Glutamatergic neuron (in vitro differentiated cells): ENCODE results near the gene SYT1. TPM values are rescaled to one million over a fixed set of nuclear protein-coding genes. Genes with fewer than 3 reads are reported as not detected.

Experiments
- DNase-seq: peaks from one replicate; pipeline ENCODE4 v3.0.0; 2022
- H3K27ac Mint-ChIP-seq: one replicate; pipeline ENCODE4 v1.8.0; 2020; ENCODE audit warnings: mild to moderate bottlenecking, mixed read lengths, inconsistent platforms; ENCODE audit not compliant: unreplicated experiment
- H3K27me3 Mint-ChIP-seq: one replicate; pipeline ENCODE4 v1.8.0; 2020; ENCODE audit warnings: mild to moderate bottlenecking, moderate library complexity, mixed read lengths, inconsistent platforms; ENCODE audit not compliant: unreplicated experiment
- H3K36me3 Mint-ChIP-seq: one replicate; pipeline ENCODE4 v1.8.0; 2020; ENCODE audit warnings: mild to moderate bottlenecking, mixed read lengths, inconsistent platforms; ENCODE audit not compliant: unreplicated experiment
- H3K4me1 Mint-ChIP-seq: one replicate; pipeline ENCODE4 v1.8.0; 2020; ENCODE audit warnings: mild to moderate bottlenecking, low read depth, mixed read lengths, inconsistent platforms; ENCODE audit not compliant: unreplicated experiment
- H3K4me3 Mint-ChIP-seq: one replicate; pipeline ENCODE4 v1.8.0; 2020; ENCODE audit warnings: mild to moderate bottlenecking, mixed read lengths, inconsistent platforms; ENCODE audit not compliant: unreplicated experiment
- H3K9me3 Mint-ChIP-seq: one replicate; pipeline ENCODE4 v1.8.0; 2020; ENCODE audit warnings: mild to moderate bottlenecking, moderate library complexity, mixed read lengths, inconsistent platforms; ENCODE audit not compliant: unreplicated experiment
- total RNA-seq: library from RNA; stranded (reverse); fragmentation: NEBNext Ultra II Directional; extraction: Animal tissue kit (Norgen Biotek cat#: 25700); gene quantifications from one replicate; pipeline ENCODE4 v1.2.1, GENCODE V29; 2021; ENCODE audit not compliant: unreplicated experiment
- TF ChIP-seq, protein P1 (sequence below): fragments of 200-600 bp; sonication (generic); IDR thresholded peaks from one replicate; pipeline ENCODE4 v1.5.0; 2021; ENCODE audit not compliant: partially characterized antibody, unreplicated experiment

Gene SYT1
- total RNA-seq, 1 donor from 2014 or later, result 155 TPM

DNA sequence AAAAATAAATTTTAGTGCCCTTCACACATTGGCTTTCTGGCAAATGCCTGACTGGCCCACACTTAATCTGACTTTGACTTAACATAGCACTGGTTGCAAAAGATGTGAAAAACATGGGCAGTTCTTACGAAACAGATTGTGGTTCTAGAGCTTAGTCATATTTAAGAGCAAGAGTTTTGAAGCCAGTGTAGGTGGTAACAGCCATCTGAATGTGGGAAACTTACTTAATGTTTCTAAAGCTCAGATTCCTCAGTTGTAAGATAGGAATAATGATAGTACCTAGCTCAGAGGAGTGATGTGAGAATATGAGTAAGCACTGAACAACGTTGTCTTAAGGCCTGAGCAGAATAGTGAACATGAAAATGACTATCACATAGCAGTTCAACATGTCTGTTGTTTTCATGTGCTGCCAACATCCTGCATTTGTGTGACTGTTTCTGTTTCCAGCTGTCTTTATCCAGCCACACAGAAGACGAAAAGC is 262.7 kb downstream of the SYT1 start:
- TF ChIP-seq, protein P1, sequence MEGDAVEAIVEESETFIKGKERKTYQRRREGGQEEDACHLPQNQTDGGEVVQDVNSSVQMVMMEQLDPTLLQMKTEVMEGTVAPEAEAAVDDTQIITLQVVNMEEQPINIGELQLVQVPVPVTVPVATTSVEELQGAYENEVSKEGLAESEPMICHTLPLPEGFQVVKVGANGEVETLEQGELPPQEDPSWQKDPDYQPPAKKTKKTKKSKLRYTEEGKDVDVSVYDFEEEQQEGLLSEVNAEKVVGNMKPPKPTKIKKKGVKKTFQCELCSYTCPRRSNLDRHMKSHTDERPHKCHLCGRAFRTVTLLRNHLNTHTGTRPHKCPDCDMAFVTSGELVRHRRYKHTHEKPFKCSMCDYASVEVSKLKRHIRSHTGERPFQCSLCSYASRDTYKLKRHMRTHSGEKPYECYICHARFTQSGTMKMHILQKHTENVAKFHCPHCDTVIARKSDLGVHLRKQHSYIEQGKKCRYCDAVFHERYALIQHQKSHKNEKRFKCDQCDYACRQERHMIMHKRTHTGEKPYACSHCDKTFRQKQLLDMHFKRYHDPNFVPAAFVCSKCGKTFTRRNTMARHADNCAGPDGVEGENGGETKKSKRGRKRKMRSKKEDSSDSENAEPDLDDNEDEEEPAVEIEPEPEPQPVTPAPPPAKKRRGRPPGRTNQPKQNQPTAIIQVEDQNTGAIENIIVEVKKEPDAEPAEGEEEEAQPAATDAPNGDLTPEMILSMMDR, result no peak

GRCh38 chr12:79128956-79129355 is 264.4 kb downstream of the SYT1 start:
- H3K27me3 Mint-ChIP-seq, result no peaks in the 10 kb centered on the region
- DNase-seq, result no peak
- TF ChIP-seq, protein P1, result no peak
- H3K36me3 Mint-ChIP-seq, result no peaks in the 10 kb centered on the region
- H3K27ac Mint-ChIP-seq, result no peak overlapping the region
- H3K9me3 Mint-ChIP-seq, result peaks cover 2% of the 10 kb centered on the region
- no peaks in the 10 kb centered on the region for H3K4me1 Mint-ChIP-seq
- no peak overlapping the region for H3K4me3 Mint-ChIP-seq

More for the DNA sequence above, 262.7 kb downstream of the SYT1 start:
- no peaks in the 10 kb centered on the region for H3K4me1 Mint-ChIP-seq
- no peak overlapping the region for H3K4me3 Mint-ChIP-seq
- no peaks in the 10 kb centered on the region for H3K36me3 Mint-ChIP-seq
- no peak for DNase-seq
- H3K27me3 Mint-ChIP-seq, result no peaks in the 10 kb centered on the region
- H3K9me3 Mint-ChIP-seq, result no peaks in the 10 kb centered on the region
- H3K27ac Mint-ChIP-seq, result no peak overlapping the region

DNA sequence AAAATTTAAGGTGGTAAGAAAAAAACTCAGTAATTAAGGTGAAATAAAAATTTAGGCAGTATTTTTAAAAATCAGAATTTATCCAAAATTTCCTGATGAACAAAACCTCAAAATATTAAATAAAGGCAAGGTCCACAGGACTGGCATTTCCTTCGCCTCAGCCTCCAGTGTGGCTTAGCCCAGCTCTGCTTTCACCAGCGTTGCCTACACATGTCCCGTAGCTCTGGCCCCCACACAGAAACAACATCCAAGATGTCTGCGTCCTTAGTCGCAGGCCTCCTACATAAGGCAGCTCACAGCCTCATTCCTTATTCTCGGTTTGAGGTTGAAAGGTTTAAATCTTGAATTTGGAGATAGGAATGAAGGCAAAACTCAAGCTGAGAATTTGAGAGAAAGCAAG is 274.3 kb downstream of the SYT1 start:
- H3K4me3 Mint-ChIP-seq, result no peak overlapping the region
- H3K4me1 Mint-ChIP-seq, result peaks cover 1% of the 10 kb centered on the region
- peaks cover 2% of the 10 kb centered on the region for H3K27me3 Mint-ChIP-seq
- H3K27ac Mint-ChIP-seq, result no peak overlapping the region
- no peaks in the 10 kb centered on the region for H3K36me3 Mint-ChIP-seq
- DNase-seq, result no peak
- peaks cover 3% of the 10 kb centered on the region for H3K9me3 Mint-ChIP-seq
- TF ChIP-seq, protein P1, result no peak

GRCh38 chr12:79140711-79141110 is 276.1 kb downstream of the SYT1 start:
- Mint-ChIP-seq H3K4me1 (peaks cover 1% of the 10 kb centered on the region), H3K27ac (no peak overlapping the region), H3K9me3 (peaks cover 3% of the 10 kb centered on the region), H3K4me3 (no peak overlapping the region), H3K36me3 (no peaks in the 10 kb centered on the region), H3K27me3 (no peaks in the 10 kb centered on the region)
- TF ChIP-seq, protein P1, result no peak
- no peak for DNase-seq

GRCh38 chr12:79141776-79142175 is 277.2 kb downstream of the SYT1 start:
- Mint-ChIP-seq H3K9me3 (peaks cover 3% of the 10 kb centered on the region), H3K27ac (no peak overlapping the region), H3K4me3 (no peak overlapping the region), H3K4me1 (peaks cover 1% of the 10 kb centered on the region), H3K36me3 (no peaks in the 10 kb centered on the region), H3K27me3 (no peaks in the 10 kb centered on the region)
- DNase-seq, result no peak
- TF ChIP-seq, protein P1, result no peak
